GM23338 (cell line): Measurements from ENCODE around the gene CCT6A.
"Not testable (repeated sequence)": the region's sequence is repeated elsewhere in the genome, so short reads cannot be mapped to it uniquely, and the experiment has no call there.

Source experiments
- CREB1 ChIP-seq: fragments of 250-450 bp; sonication (Bioruptor Pico); IDR thresholded peaks from 2 replicates; pipeline ENCODE4 v1.5.0; 2020; ENCODE audit warnings: low read depth, mild to moderate bottlenecking, moderate library complexity
- CTCF ChIP-seq, 2 experiments: fragments of 200-600 bp in 1 of 2; sonication (generic) in 1 of 2; conservative IDR thresholded peaks; 2 replicates each; pipeline versions ENCODE4 v1.5.1 to v1.6.1; 2016 to 2017; ENCODE audit warnings: antibody characterized with exemption in 2 of 2, low read depth in 2 of 2, mild to moderate bottlenecking in 2 of 2, moderate library complexity in 1 of 2
- EZH2 ChIP-seq: fragments of 200-600 bp; sonication (generic); IDR thresholded peaks from one replicate; pipeline ENCODE4 v1.8.0; 2017; ENCODE audit warnings: antibody characterized with exemption, mild to moderate bottlenecking, low read depth; ENCODE audit not compliant: unreplicated experiment
- EZH2phosphoT487 ChIP-seq: fragments of 200-600 bp; sonication (generic); IDR thresholded peaks from one replicate; pipeline ENCODE4 v1.8.1; 2018; ENCODE audit warnings: antibody characterized with exemption; ENCODE audit not compliant: unreplicated experiment
- JUNB ChIP-seq: IDR thresholded peaks from one replicate; pipeline ENCODE4 v1.6.1; 2016; ENCODE audit warnings: antibody characterized with exemption; ENCODE audit not compliant: unreplicated experiment
- NANOG ChIP-seq: IDR thresholded peaks from 2 replicates; pipeline ENCODE4 v1.6.1; 2016; ENCODE audit warnings: antibody characterized with exemption, borderline replicate concordance
- POLR2AphosphoS5 ChIP-seq: IDR thresholded peaks from 2 replicates; pipeline ENCODE4 v1.6.1; 2016; ENCODE audit warnings: antibody characterized with exemption, low read depth
- STAT1 ChIP-seq: IDR thresholded peaks from one replicate; pipeline ENCODE4 v1.6.1; 2016; ENCODE audit warnings: antibody characterized with exemption; ENCODE audit not compliant: unreplicated experiment
- ZNF114 ChIP-seq: fragments of 250-450 bp; sonication (Bioruptor Pico); IDR thresholded peaks from 2 replicates; pipeline ENCODE4 v1.5.0; 2020; ENCODE audit warnings: mild to moderate bottlenecking, moderate library complexity
- ZNF331 ChIP-seq: fragments of 250-450 bp; sonication (Bioruptor Pico); IDR thresholded peaks from 2 replicates; pipeline ENCODE4 v1.5.0; 2020; ENCODE audit warnings: low read depth, mild to moderate bottlenecking, moderate library complexity
- TF ChIP-seq, protein P1 (sequence below): IDR thresholded peaks from one replicate; pipeline ENCODE4 v1.6.1; 2018; ENCODE audit warnings: antibody characterized with exemption; ENCODE audit not compliant: unreplicated experiment
- TF ChIP-seq, protein P2 (sequence below): IDR thresholded peaks from 2 replicates; pipeline ENCODE4 v1.6.1; 2016; ENCODE audit warnings: antibody characterized with exemption
- TF ChIP-seq, protein P3 (sequence below): fragments of 250-450 bp; sonication (Bioruptor Pico); IDR thresholded peaks from 2 replicates; pipeline ENCODE4 v1.5.0; 2020; ENCODE audit warnings: mild to moderate bottlenecking, moderate library complexity

DNA sequence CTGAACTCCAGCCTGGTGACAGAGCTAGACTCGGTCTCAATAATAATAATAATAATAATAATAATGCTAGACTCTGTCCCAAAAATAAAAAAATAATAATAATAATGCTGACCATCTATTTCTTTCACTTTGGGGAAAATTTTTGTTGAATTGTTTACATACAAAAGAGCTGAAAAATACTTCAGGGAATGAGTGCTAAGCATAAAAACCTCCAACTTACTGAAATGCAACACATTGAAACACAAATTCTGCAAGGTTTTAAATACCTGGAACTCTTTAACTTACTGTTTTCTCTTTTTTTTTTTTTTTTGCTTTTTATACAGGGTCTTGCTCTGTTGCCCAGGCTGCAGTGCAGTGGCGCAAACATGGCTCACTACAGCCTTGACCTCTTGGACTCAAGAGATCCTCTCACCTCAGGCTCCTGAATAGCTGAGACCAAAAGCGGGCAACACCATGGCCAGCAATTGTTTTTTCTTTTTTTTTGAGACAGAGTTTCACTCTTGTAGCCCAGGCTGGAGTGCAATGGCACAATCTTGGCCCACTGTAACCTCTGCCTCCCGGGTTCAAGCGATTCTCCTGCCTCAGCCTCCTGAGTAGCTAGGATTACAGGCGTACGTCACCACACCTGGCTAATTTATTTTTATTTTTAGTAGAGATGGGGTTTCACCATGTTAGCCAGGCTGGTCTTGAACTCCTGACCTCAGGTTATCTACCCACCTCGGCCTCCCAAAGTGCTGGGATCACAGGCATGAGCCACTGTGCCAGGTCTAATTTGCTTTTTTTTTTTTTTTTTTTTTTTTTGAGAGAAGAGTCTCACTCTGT lies 46.8 kb downstream of the CCT6A start:
- TF ChIP-seq CTCF (conservative IDR thresholded peaks at IDR 0.05; ENCODE audit: low read depth in 2 of 2); POLR2AphosphoS5; EZH2; EZH2phosphoT487; CREB1 (CRISPR knock-in tag); NANOG; JUNB; ZNF114 (CRISPR knock-in tag); STAT1; ZNF331 (CRISPR knock-in tag): not testable (repeated sequence)
- TF ChIP-seq, protein P1, sequence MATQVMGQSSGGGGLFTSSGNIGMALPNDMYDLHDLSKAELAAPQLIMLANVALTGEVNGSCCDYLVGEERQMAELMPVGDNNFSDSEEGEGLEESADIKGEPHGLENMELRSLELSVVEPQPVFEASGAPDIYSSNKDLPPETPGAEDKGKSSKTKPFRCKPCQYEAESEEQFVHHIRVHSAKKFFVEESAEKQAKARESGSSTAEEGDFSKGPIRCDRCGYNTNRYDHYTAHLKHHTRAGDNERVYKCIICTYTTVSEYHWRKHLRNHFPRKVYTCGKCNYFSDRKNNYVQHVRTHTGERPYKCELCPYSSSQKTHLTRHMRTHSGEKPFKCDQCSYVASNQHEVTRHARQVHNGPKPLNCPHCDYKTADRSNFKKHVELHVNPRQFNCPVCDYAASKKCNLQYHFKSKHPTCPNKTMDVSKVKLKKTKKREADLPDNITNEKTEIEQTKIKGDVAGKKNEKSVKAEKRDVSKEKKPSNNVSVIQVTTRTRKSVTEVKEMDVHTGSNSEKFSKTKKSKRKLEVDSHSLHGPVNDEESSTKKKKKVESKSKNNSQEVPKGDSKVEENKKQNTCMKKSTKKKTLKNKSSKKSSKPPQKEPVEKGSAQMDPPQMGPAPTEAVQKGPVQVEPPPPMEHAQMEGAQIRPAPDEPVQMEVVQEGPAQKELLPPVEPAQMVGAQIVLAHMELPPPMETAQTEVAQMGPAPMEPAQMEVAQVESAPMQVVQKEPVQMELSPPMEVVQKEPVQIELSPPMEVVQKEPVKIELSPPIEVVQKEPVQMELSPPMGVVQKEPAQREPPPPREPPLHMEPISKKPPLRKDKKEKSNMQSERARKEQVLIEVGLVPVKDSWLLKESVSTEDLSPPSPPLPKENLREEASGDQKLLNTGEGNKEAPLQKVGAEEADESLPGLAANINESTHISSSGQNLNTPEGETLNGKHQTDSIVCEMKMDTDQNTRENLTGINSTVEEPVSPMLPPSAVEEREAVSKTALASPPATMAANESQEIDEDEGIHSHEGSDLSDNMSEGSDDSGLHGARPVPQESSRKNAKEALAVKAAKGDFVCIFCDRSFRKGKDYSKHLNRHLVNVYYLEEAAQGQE, result not testable (repeated sequence)
- TF ChIP-seq, protein P2, sequence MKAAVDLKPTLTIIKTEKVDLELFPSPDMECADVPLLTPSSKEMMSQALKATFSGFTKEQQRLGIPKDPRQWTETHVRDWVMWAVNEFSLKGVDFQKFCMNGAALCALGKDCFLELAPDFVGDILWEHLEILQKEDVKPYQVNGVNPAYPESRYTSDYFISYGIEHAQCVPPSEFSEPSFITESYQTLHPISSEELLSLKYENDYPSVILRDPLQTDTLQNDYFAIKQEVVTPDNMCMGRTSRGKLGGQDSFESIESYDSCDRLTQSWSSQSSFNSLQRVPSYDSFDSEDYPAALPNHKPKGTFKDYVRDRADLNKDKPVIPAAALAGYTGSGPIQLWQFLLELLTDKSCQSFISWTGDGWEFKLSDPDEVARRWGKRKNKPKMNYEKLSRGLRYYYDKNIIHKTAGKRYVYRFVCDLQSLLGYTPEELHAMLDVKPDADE, result not testable (repeated sequence)
- TF ChIP-seq, protein P3, sequence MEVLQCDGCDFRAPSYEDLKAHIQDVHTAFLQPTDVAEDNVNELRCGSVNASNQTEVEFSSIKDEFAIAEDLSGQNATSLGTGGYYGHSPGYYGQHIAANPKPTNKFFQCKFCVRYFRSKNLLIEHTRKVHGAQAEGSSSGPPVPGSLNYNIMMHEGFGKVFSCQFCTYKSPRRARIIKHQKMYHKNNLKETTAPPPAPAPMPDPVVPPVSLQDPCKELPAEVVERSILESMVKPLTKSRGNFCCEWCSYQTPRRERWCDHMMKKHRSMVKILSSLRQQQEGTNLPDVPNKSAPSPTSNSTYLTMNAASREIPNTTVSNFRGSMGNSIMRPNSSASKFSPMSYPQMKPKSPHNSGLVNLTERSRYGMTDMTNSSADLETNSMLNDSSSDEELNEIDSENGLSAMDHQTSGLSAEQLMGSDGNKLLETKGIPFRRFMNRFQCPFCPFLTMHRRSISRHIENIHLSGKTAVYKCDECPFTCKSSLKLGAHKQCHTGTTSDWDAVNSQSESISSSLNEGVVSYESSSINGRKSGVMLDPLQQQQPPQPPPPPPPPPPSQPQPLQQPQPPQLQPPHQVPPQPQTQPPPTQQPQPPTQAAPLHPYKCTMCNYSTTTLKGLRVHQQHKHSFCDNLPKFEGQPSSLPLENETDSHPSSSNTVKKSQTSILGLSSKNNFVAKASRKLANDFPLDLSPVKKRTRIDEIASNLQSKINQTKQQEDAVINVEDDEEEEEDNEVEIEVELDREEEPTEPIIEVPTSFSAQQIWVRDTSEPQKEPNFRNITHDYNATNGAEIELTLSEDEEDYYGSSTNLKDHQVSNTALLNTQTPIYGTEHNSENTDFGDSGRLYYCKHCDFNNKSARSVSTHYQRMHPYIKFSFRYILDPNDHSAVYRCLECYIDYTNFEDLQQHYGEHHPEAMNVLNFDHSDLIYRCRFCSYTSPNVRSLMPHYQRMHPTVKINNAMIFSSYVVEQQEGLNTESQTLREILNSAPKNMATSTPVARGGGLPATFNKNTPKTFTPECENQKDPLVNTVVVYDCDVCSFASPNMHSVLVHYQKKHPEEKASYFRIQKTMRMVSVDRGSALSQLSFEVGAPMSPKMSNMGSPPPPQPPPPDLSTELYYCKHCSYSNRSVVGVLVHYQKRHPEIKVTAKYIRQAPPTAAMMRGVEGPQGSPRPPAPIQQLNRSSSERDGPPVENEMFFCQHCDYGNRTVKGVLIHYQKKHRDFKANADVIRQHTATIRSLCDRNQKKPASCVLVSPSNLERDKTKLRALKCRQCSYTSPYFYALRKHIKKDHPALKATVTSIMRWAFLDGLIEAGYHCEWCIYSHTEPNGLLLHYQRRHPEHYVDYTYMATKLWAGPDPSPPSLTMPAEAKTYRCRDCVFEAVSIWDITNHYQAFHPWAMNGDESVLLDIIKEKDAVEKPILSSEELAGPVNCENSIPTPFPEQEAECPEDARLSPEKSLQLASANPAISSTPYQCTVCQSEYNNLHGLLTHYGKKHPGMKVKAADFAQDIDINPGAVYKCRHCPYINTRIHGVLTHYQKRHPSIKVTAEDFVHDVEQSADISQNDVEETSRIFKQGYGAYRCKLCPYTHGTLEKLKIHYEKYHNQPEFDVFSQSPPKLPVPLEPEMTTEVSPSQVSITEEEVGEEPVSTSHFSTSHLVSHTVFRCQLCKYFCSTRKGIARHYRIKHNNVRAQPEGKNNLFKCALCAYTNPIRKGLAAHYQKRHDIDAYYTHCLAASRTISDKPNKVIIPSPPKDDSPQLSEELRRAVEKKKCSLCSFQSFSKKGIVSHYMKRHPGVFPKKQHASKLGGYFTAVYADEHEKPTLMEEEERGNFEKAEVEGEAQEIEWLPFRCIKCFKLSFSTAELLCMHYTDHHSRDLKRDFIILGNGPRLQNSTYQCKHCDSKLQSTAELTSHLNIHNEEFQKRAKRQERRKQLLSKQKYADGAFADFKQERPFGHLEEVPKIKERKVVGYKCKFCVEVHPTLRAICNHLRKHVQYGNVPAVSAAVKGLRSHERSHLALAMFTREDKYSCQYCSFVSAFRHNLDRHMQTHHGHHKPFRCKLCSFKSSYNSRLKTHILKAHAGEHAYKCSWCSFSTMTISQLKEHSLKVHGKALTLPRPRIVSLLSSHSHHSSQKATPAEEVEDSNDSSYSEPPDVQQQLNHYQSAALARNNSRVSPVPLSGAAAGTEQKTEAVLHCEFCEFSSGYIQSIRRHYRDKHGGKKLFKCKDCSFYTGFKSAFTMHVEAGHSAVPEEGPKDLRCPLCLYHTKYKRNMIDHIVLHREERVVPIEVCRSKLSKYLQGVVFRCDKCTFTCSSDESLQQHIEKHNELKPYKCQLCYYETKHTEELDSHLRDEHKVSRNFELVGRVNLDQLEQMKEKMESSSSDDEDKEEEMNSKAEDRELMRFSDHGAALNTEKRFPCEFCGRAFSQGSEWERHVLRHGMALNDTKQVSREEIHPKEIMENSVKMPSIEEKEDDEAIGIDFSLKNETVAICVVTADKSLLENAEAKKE (CRISPR knock-in tag), result not testable (repeated sequence)
